Keratinocyte (primary cell): ENCODE measurements around the gene SERBP1.

Source experiments
- EZH2 ChIP-seq: IDR thresholded peaks from one replicate; pipeline ENCODE4 v1.6.1; 2012; ENCODE audit warnings: inconsistent platforms, mild to moderate bottlenecking, low read length, moderate library complexity
- TF ChIP-seq, protein P1 (sequence below), 3 experiments: IDR thresholded peaks in 1 of 3; conservative IDR thresholded peaks in 1 of 3; optimal IDR thresholded peaks in 1 of 3; 2 replicates in 2 of 3; 3 replicates in 1 of 3; pipeline versions ENCODE3 to v1.5.1; 2011; ENCODE audit warnings: low read length in 3 of 3, mild to moderate bottlenecking in 3 of 3, moderate library complexity in 2 of 3, control low read depth in 1 of 3, inconsistent platforms in 1 of 3; ENCODE audit not compliant: insufficient read depth in 2 of 3; ENCODE audit errors: extremely low read depth in 1 of 3

DNA sequence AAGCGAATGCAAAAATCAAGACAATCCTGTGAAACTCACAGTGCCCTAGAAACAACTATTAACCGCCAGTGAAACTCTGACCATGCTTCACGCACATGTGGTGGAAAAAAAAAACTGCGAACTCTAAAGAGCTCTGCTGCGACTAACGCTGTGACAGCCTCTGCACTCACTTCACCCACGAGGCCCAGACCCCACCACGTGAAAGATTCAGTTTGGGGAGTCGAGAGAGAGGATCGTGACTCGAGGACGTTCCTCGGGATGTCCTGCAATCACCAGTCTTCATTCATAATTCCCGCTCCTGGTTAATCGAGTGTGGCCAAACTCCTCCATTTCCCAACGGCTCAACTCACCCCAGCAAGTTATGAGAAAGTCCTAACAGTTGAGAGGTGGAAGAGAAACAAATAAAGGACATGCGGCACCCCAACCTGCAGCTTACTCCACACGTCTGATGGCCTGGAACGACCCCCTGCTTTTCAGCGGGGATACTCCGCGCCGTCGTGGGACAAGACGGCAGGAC is 1.1 kb downstream of the SERBP1 start:
- TF ChIP-seq, protein P1, sequence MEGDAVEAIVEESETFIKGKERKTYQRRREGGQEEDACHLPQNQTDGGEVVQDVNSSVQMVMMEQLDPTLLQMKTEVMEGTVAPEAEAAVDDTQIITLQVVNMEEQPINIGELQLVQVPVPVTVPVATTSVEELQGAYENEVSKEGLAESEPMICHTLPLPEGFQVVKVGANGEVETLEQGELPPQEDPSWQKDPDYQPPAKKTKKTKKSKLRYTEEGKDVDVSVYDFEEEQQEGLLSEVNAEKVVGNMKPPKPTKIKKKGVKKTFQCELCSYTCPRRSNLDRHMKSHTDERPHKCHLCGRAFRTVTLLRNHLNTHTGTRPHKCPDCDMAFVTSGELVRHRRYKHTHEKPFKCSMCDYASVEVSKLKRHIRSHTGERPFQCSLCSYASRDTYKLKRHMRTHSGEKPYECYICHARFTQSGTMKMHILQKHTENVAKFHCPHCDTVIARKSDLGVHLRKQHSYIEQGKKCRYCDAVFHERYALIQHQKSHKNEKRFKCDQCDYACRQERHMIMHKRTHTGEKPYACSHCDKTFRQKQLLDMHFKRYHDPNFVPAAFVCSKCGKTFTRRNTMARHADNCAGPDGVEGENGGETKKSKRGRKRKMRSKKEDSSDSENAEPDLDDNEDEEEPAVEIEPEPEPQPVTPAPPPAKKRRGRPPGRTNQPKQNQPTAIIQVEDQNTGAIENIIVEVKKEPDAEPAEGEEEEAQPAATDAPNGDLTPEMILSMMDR (optimal IDR thresholded peaks at IDR 0.05 in 1 of 3, IDR thresholded peaks at IDR 0.05 in 1 of 3, conservative IDR thresholded peaks at IDR 0.05 in 1 of 3; ENCODE audit: extremely low read depth in 1 of 3, insufficient read depth in 2 of 3, low read length in 3 of 3) = no peak
- TF ChIP-seq EZH2 = no peak
